NCI-H2196 (cell line): Measurements from ENCODE around the gene DCAF11.

ENCODE experiments used
- DNase-seq: peaks from one replicate; lab custom pipeline; 2025; ENCODE audit not compliant: unreplicated experiment; lab: John Stamatoyannopoulos, UW

Gene DCAF11

DNA sequence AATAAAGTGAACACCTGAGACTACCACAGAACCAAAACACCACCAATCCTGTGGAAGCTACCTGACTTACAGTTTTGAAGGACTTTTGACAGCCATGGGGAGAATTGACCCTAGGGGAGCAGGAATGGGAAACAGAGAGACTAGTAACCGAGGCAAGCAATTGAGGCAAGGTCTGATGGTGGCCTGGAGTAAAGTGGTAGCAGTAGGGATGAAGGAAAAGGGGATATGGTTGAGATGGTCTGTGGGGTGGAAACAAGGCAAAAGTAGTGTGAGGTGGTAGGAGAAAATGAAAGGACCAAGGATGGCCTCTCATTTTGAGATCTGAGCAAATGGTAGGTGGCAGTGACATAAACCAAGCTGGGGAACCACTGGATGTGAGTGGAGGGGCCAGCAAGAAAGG is 42.3 kb downstream of the DCAF11 start:
- DNase-seq, result no peak

DNA sequence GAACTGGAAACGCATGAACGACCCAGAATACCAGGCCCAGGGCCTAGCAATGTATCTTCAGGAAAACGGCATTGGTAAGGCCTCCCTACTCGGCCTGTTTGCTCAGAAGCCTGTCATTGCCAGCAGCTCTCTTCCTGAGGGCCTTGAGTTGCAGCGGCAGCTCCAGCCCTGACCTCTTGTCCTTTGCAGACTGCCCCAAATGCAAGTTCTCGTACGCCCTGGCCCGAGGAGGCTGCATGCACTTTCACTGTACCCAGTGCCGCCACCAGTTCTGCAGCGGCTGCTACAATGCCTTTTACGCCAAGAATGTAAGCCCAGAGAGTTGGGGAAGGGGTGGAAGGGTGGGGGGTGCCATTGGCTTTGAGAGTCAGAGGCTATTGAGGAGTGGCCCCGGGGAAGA is 42.8 kb downstream of the DCAF11 start:
- DNase-seq, result no peak

DNA sequence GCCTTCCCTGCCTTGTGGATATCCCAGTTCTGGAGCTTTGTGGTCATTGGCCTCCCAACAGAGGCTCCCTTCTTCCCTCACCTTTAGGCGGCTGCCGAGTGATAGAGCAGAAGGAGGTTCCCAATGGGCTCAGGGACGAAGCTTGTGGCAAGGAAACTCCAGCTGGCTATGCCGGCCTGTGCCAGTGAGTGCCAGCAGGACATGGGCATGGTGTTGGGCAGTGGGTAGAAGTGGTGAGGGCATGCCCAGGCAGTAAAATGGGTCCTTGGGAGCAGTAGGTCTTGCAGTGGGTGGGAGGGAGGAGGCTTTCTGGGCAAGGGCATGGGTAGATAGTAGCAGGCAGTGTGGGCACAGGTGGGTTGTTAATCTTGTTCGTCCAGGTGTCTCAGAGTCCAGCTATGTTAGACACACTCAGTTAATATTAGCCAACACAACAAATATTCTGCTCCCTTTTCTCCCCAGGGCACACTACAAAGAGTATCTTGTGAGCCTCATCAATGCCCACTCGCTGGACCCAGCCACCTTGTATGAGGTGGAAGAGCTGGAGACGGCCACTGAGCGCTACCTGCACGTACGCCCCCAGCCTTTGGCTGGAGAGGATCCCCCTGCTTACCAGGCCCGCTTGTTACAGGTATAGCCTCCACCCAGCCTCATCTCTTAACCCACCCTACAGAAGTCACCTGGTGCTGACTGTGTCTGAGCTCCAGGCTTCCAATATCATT is 45.4 kb downstream of the DCAF11 start:
- DNase-seq, result no peak

DNA sequence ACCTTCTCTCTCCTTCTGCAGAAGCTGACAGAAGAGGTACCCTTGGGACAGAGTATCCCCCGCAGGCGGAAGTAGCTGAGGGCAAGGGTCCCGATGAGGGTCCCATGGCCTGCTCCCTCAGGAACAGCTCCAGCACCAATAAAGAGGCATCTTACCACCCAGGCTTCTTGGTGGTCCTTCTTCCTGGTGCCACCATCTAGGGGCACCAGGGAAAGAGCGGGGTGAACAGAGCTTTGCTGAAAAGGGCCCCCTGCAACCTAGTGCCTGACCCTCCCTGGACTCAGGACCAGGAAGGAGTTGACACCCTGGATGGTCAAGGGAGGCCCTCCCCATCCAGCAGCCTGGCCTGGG is 45.9 kb downstream of the DCAF11 start:
- DNase-seq, result no peak

DNA sequence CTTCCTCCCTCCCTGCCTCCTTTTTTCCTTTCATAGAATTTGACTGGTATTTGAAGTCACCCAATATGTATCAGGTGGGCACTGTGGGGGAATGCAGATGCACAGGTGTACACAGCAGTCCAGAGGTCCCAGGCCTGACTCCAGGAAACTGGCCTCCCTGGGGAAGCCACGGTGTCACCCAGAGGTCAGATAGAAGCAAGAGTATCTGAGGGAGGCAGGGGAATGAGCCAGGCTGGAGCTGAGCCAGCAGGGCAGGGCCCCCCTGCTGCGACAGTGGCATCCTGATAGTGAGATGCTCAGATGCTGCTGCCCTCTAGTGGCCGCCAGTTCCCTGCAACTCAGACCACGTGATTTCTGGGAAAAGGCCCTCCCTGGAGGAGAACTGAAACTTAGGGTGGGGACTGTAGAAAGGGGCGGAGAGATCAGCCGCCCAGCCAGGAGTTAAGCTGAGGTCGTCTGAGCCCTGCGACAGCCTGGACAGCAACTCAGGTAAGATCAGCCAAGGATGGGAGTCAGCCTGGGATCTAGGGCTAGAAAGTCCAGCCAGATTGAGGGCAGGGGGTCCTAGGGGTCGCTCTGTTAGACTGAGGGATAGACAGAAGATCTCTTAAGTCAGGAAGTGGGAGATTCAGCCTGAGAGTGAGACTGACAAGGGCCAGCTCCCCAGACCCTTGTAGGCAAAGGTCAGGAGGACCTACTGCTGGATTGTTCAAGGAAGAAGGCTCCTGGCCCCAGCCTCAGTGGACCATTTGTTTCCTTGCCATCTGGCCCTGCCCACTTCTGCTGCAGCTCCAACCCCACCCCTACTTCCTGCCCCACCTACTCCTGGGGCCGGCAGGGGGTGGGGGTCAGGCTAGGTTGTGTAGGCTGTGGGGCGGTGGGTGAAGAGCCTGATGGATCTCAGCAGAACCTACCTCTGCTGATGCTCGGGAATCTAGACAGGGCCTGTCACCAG is 46.5 kb downstream of the DCAF11 start, which contains the start of gene IRF9:
Gene IRF9, plus strand, starts transcription at position 416 of the 955 bp plus-strand sequence. CDS start 880 bp downstream, outside the sequence.
- DNase-seq, result peak; percentile 99

DNA sequence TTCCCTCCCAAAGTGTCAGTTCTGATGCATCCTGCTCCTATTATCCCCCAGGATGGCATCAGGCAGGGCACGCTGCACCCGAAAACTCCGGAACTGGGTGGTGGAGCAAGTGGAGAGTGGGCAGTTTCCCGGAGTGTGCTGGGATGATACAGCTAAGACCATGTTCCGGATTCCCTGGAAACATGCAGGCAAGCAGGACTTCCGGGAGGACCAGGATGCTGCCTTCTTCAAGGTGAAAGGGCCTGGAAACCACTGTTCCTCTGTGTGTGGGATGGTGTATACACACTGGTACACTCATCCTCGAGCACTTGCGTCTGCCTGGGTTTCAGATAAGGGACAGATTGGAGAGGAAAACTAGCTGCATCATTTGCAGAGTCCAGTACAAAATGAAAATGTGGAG is 47.5 kb downstream of the DCAF11 start:
- DNase-seq, result no peak

DNA sequence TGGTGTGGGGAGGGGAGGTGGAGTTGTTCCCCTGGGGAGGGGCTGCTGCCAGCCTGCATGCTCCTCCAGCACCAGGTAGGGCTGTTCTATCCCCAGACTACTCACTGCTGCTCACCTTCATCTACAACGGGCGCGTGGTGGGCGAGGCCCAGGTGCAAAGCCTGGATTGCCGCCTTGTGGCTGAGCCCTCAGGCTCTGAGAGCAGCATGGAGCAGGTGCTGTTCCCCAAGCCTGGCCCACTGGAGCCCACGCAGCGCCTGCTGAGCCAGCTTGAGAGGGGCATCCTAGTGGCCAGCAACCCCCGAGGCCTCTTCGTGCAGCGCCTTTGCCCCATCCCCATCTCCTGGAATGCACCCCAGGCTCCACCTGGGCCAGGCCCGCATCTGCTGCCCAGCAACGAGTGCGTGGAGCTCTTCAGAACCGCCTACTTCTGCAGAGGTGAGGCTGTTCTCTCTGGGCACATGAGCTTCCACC is 50.0 kb downstream of the DCAF11 start:
- no peak for DNase-seq

DNA sequence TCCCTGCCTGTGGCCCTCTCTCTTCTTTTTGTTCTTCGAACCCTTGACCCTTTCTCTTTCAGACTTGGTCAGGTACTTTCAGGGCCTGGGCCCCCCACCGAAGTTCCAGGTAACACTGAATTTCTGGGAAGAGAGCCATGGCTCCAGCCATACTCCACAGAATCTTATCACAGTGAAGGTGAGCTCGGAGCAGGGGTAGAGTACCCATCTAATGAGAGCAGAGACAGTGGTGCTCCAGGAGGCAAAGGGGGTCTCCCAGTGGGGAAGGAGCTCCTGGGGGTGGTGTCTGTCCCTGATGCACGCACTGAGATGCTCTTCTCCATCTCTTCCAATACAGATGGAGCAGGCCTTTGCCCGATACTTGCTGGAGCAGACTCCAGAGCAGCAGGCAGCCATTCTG is 51.2 kb downstream of the DCAF11 start:
- no peak for DNase-seq

DNA sequence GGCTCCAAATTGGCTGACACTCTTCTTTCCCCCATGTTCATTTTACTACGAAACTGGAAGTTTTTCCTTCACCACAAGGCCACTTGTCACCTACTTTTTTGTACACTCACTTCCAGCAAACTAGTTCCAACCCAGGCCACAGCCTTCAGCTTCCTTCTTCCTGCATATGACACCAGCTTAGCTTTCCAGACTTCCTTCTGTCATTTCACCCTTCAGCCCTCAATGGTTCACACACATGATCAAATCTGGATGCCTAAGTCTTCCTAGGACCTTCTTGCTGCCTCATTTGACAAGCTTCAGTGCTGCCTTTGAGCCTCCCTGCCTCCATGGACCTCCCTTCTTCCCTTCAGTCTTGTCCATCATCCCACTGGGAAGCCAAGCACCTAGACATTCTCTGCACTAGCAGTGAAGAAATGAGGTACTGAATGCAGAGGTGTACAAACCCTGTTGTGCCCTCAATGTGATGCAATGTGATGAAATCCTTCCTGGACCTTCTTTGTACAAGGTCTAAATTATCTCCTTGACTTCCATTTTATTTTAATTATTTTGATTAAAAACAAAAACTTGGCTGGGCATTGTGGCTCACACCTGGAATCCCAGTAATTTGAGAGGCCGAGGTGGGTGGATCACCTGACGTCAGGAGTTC is 53.0 kb downstream of the DCAF11 start:
- DNase-seq, result no peak

DNA sequence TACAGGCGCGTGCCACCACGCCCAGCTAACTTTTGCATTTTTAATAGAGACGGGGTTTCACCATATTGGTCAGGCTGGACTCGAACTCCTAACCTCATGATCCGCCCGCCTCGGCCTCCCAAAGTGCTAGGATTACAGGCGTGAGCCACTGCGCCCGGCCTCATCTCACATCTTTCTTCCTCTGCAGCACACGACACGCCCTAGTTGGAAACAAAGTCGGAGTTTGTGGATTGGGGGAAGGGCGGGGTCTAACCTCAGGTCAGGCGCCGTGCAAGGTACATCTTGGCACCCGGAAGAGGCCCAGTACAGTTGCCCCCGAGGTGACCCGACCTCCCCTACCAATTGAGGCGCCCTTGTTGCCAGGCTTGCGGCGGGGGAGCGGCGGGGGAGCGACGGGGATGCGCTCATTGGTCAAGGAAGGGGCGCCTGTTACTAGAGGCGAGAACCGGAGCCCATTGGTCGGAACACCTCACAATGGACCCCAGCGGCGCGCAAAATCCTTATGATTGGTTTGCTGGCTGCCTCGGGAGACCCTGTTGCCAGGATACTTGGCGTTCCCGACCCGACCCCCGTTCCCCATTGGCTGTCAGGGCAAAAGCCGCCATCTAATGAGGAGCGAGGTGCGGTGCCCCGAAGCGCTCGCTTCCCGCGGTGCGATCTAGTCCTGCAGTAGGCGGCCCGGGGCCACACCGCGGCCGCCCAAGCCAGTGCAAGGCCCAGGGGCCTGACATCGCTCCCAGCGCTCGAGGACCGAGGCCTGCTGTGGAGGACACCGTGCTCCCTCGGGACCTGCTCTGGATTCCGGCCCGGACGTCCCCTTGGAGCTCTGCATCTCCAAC is 57.1 kb downstream of the DCAF11 start, which contains the start of gene REC8:
Gene REC8, plus strand, starts transcription at position 659 of the 839 bp plus-strand sequence. CDS start 473 bp downstream, outside the sequence.
- DNase-seq, result no peak

DNA sequence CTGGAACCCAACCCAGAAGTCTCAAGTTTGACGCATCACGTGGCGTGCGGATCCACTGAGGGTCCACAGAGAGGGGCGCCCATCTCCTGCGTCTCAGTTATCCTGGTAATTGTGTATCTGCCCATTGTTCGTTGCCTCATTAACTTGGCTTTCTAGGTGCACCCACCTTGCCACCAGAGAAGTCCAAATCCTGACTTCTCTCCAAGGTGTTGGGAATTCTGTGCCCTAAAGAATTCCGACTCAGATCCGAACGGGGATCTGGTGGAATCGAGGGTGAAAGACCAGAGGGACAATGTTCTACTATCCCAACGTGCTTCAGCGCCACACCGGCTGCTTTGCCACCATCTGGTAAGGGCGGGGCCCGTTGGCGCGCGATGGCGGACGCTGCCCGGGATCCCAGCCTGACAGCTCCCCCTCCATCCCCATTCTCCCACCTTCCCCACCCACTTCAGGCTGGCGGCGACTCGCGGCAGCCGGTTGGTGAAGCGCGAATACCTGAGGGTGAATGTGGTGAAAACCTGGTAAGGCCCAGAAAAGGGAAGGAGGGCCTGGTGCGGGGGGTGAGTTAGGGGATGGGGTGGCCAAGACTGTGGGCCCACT is 57.8 kb downstream of the DCAF11 start:
- DNase-seq, result no peak

DNA sequence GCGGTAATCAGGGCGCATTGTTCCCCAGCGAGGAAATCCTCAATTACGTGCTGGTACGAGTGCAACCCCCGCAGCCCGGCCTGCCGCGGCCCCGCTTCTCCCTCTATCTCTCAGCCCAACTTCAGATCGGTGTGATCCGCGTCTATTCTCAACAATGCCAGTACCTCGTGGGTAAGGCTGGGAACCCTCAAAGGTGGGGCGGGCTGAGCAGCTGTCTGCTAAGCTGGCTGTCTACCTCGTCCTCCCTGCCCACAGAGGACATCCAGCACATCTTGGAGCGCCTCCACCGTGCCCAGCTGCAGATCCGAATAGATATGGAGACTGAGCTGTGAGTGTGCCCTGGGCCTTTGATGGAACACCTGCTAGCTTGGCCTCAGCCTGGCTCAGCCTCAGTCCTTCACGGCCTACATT is 58.3 kb downstream of the DCAF11 start:
- DNase-seq, result no peak
